HCT116 (cell line): ENCODE measurements around the gene KRT85. TPM values are rescaled to one million over a fixed set of nuclear protein-coding genes. Genes with fewer than 3 reads are reported as not detected.

Experiments used
- ATAC-seq: fragments of 200-7000 bp; cut with Tn5 transposase; 2 replicates; pipeline ENCODE4 v1.9.1; 2020; ENCODE audit warnings: mild to moderate bottlenecking, moderate library complexity
- BruUV-seq: library from RNA; stranded (reverse); fragments of 400-500 nt; replicated peaks from 2 replicates; lab custom pipeline; 2021; lab: Mats Ljungman, UMichigan
- CTCF ChIA-PET: fragments of 300-600 bp; sonication (Branson Sonifier 250); formaldehyde crosslinking; loops from one replicate; lab custom pipeline; 2021; ENCODE audit warnings: antibody characterized with exemption; lab: Charles Lee
- POLR2A ChIA-PET: fragments of 300-600, 350-600 bp; sonication (Branson Sonifier 250); formaldehyde crosslinking; loops from one replicate; lab custom pipeline; 2021; ENCODE audit warnings: antibody characterized with exemption; lab: Charles Lee
- RAD21 ChIA-PET, 2 experiments: fragments of 300-600 bp; sonication (Branson Sonifier 250); formaldehyde crosslinking; loops; one replicate each; lab custom pipeline; 2023; ENCODE audit warnings: low total read pairs in 2 of 2; ENCODE audit not compliant: uncharacterized antibody in 2 of 2, unreplicated experiment in 2 of 2, low non-redundant PET in 1 of 2; lab: Charles Lee
- DNase-seq: peaks from one replicate; pipeline ENCODE4 v3.0.0-alpha.2; 2010; ENCODE audit warnings: low read depth, low spot score
- H2AFZ ChIP-seq: fragments of 200-600 bp; shearing (Covaris generic), sonication (generic); 2 replicates; pipeline ENCODE4 v1.6.1; 2017; ENCODE audit warnings: low read depth, mixed run types, mixed read lengths, antibody characterized with exemption, low read length; ENCODE audit not compliant: poor library complexity, severe bottlenecking
- H3K27ac ChIP-seq: 2 replicates; pipeline ENCODE4 v1.5.1; 2012; ENCODE audit warnings: low read depth, low read length
- H3K27me3 ChIP-seq: fragments of 200-600 bp; sonication (generic); 2 replicates; pipeline ENCODE4 v1.6.1; 2016; ENCODE audit warnings: mixed run types, low read length, mixed read lengths; ENCODE audit not compliant: insufficient read depth
- H3K36me3 ChIP-seq, 2 experiments: fragments of 200-500 bp in 1 of 2; fragments of 200-600 bp in 1 of 2; sonication (Bioruptor generic) in 1 of 2; sonication (generic) in 1 of 2; 2 replicates each; pipeline versions ENCODE4 v1.5.1 to v1.6.1; 2014 to 2016; ENCODE audit warnings: low read length in 2 of 2, inconsistent platforms in 1 of 2, mixed read lengths in 1 of 2, mixed run types in 1 of 2; ENCODE audit not compliant: insufficient read depth in 2 of 2, control insufficient read depth in 1 of 2
- H3K4me1 ChIP-seq, 2 experiments: fragments of 200-600 bp in 1 of 2; sonication (generic) in 1 of 2; 2 replicates each; pipeline versions ENCODE4 v1.5.1 to v1.6.1; 2012 to 2017; ENCODE audit warnings: low read length in 2 of 2, inconsistent platforms in 1 of 2, mild to moderate bottlenecking in 1 of 2, mixed read lengths in 1 of 2, mixed run types in 1 of 2, moderate library complexity in 1 of 2; ENCODE audit not compliant: insufficient read depth in 2 of 2, control insufficient read depth in 1 of 2
- H3K4me2 ChIP-seq: fragments of 200-600 bp; sonication (generic); 2 replicates; pipeline ENCODE4 v1.6.1; 2017; ENCODE audit warnings: mixed run types, low read length, mixed read lengths
- H3K4me3 ChIP-seq, 2 experiments: fragments of 200-600 bp in 1 of 2; sonication (generic) in 1 of 2; replicated peaks in 1 of 2; 2 replicates each; pipeline ENCODE4 v1.5.1; 2011 to 2016; ENCODE audit warnings: low read length in 2 of 2, control low read depth in 1 of 2, low read depth in 1 of 2, mild to moderate bottlenecking in 1 of 2, mixed read lengths in 1 of 2, mixed run types in 1 of 2
- H3K79me2 ChIP-seq: fragments of 200-600 bp; sonication (generic); 2 replicates; pipeline ENCODE4 v1.6.1; 2017; ENCODE audit warnings: mild to moderate bottlenecking, mixed run types, low read length, moderate library complexity, mixed read lengths; ENCODE audit not compliant: insufficient read depth
- H3K9ac ChIP-seq: fragments of 200-600 bp; sonication (generic); 2 replicates; pipeline ENCODE4 v1.6.1; 2016; ENCODE audit warnings: low read length, mixed read lengths
- H3K9me2 ChIP-seq: fragments of 200-600 bp; sonication (generic), shearing (Covaris generic); 2 replicates; pipeline ENCODE4 v1.6.1; 2017; ENCODE audit warnings: mixed run types, mild to moderate bottlenecking, moderate library complexity; ENCODE audit not compliant: insufficient read depth
- H3K9me3 ChIP-seq, 2 experiments: fragments of 200-500 bp in 1 of 2; fragments of 200-600 bp in 1 of 2; sonication (Bioruptor generic) in 1 of 2; sonication (generic) in 1 of 2; 2 replicates each; pipeline ENCODE4 v1.6.1; 2014 to 2017; ENCODE audit warnings: low read length in 2 of 2, mixed read lengths in 2 of 2, inconsistent platforms in 1 of 2, low read depth in 1 of 2, mild to moderate bottlenecking in 1 of 2, mixed run types in 1 of 2, moderate library complexity in 1 of 2; ENCODE audit not compliant: control insufficient read depth in 1 of 2, insufficient read depth in 1 of 2
- H4K20me1 ChIP-seq: fragments of 200-600 bp; sonication (generic), shearing (Covaris generic); 2 replicates; pipeline ENCODE4 v1.6.1; 2017; ENCODE audit warnings: mixed run types, mild to moderate bottlenecking, moderate library complexity; ENCODE audit not compliant: insufficient read depth
- ATF3 ChIP-seq: IDR thresholded peaks from 2 replicates; pipeline ENCODE4 v1.6.1; 2012
- CBX3 ChIP-seq: IDR thresholded peaks from 2 replicates; pipeline ENCODE4 v1.6.1; 2012; ENCODE audit warnings: low read depth
- CTCF ChIP-seq, 3 experiments: fragments of 200-600 bp in 1 of 3; sonication (generic) in 1 of 3; IDR thresholded peaks in 2 of 3; conservative IDR thresholded peaks in 1 of 3; 2 replicates each; pipeline ENCODE4 v1.5.1; 2012 to 2017; ENCODE audit warnings: low read depth in 2 of 3, low read length in 2 of 3, antibody characterized with exemption in 1 of 3, borderline replicate concordance in 1 of 3, control low read depth in 1 of 3, mild to moderate bottlenecking in 1 of 3, mixed read lengths in 1 of 3, mixed run types in 1 of 3, moderate library complexity in 1 of 3; ENCODE audit not compliant: insufficient read depth in 1 of 3
- EGR1 ChIP-seq: IDR thresholded peaks from 2 replicates; pipeline ENCODE4 v1.6.1; 2012; ENCODE audit warnings: low read depth
- EZH2 ChIP-seq: fragments of 200-600 bp; sonication (generic); IDR thresholded peaks from 2 replicates; pipeline ENCODE4 v1.6.1; 2017; ENCODE audit warnings: antibody characterized with exemption, mixed run types
- EZH2phosphoT487 ChIP-seq: fragments of 200-600 bp; IDR thresholded peaks from 2 replicates; pipeline ENCODE4 v1.6.1; 2018; ENCODE audit warnings: antibody characterized with exemption, borderline replicate concordance
- FOSL1 ChIP-seq: IDR thresholded peaks from 2 replicates; pipeline ENCODE4 v1.6.1; 2012; ENCODE audit warnings: low read depth
- MAX ChIP-seq: IDR thresholded peaks from 2 replicates; pipeline ENCODE4 v1.6.1; 2012
- POLR2AphosphoS5 ChIP-seq: IDR thresholded peaks from 2 replicates; pipeline ENCODE4 v1.6.1; 2011; ENCODE audit warnings: mild to moderate bottlenecking, low read depth, low read length, moderate library complexity
- RAD21 ChIP-seq: IDR thresholded peaks from 2 replicates; pipeline ENCODE4 v1.6.1; 2012; ENCODE audit warnings: low read depth, mild to moderate bottlenecking
- REST ChIP-seq: IDR thresholded peaks from 2 replicates; pipeline ENCODE4 v1.6.1; 2012; ENCODE audit warnings: low read depth
- SIN3A ChIP-seq: IDR thresholded peaks from 2 replicates; pipeline ENCODE4 v1.6.1; 2012; ENCODE audit warnings: low read depth
- SP1 ChIP-seq: IDR thresholded peaks from 2 replicates; pipeline ENCODE4 v1.6.1; 2012; ENCODE audit warnings: low read depth
- TCF7L2 ChIP-seq: IDR thresholded peaks from 2 replicates; pipeline ENCODE4 v1.7.0; 2011; ENCODE audit warnings: borderline replicate concordance, inconsistent platforms; ENCODE audit not compliant: insufficient read depth, insufficient read length; ENCODE audit errors: extremely low read depth
- ZBTB33 ChIP-seq: IDR thresholded peaks from 2 replicates; pipeline ENCODE4 v1.6.1; 2011; ENCODE audit warnings: mild to moderate bottlenecking, low read length, moderate library complexity; ENCODE audit not compliant: insufficient replicate concordance; ENCODE audit errors: extremely low read depth
- ZFX ChIP-seq: fragments of 450-650 bp; IDR thresholded peaks from 2 replicates; pipeline ENCODE4 v1.6.1; 2017
- ZNF274 ChIP-seq: fragments of 200-500 bp; sonication (Bioruptor generic); IDR thresholded peaks from 2 replicates; pipeline ENCODE4 v1.6.1; 2014; ENCODE audit warnings: mild to moderate bottlenecking, low read depth, low read length, inconsistent platforms
- intact Hi-C: fragments of 100-400 bp; cut with micrococcal nuclease; formaldehyde crosslinking; loops from 2 replicates; pipeline ENCODE4 v1.10.0; 2022
- total RNA-seq: library from RNA; stranded (reverse); gene quantifications from one replicate; pipeline ENCODE4 v1.2.1, GENCODE V29; 2021; ENCODE audit not compliant: unreplicated experiment

Gene KRT85
- total RNA-seq, 1 experiment from 2014 or later: not detected

- no peaks in the 10 kb centered on the region for H3K27me3 ChIP-seq
- H3K27ac ChIP-seq: no peak within 1 kb of the TSS
- H3K4me2 ChIP-seq: no peak within 1 kb of the TSS
- POLR2A ChIA-PET: no interaction called here
- H3K36me3 ChIP-seq: no peaks in the 10 kb centered on the region
- TF ChIP-seq SIN3A (no peak), TCF7L2 (no peak), EZH2 (no peak), RAD21 (no peak), MAX (no peak), EGR1 (no peak), REST (no peak), FOSL1 (no peak), ZNF274 (no peak), EZH2phosphoT487 (no peak), ZBTB33 (no peak), SP1 (no peak), CTCF (IDR thresholded peaks at IDR 0.05 in 2 of 3, conservative IDR thresholded peaks at IDR 0.05 in 1 of 3; ENCODE audit: borderline replicate concordance in 1 of 3, insufficient read depth in 1 of 3, low read depth in 2 of 3, low read length in 2 of 3) (no peak), ATF3 (no peak), ZFX (no peak), CBX3 (no peak), POLR2AphosphoS5 (no peak)
- ATAC-seq: no peak
- CTCF ChIA-PET: interaction anchor here (1.1 kb wide), 1 partner anchor 10 kb away, joined by 5 read pairs; no protein-coding TSS in a partner anchor
- H3K9me3 ChIP-seq: no peaks in the 10 kb centered on the region
- intact Hi-C loops: no loop called here
- no peak for DNase-seq
- no peak within 1 kb of the TSS for H2AFZ ChIP-seq
- H3K9ac ChIP-seq: no peak within 1 kb of the TSS
- H3K9me2 ChIP-seq: no peaks in the 10 kb centered on the region
- no peaks in the 10 kb centered on the region for H4K20me1 ChIP-seq
- no peaks in the 10 kb centered on the region for H3K79me2 ChIP-seq
- no peaks in the 10 kb centered on the region for H3K4me1 ChIP-seq
- no TSS peak for BruUV-seq
- RAD21 ChIA-PET: no interaction called here
- no peak within 1 kb of the TSS for H3K4me3 ChIP-seq
These were observed 38.7 kb upstream of the KRT85 start, which contains the start of gene KRT82 for GRCh38 chr12:52405922-52406385. TSS of gene KRT82 (minus strand) at chr12:52406335. CDS start at chr12:52406277, 58 bp downstream.
